HG03159 (cell line): ENCODE data around the gene PDCD1.
A peak's percentile ranks its signal among the peaks of the same experiment; 100 is the strongest.
"Not testable (repeated sequence)": the region's sequence is repeated elsewhere in the genome, so short reads cannot be mapped to it uniquely, and the experiment has no call there.

ENCODE experiments used
- ATAC-seq: cut with Tn5 transposase; IDR thresholded peaks from one replicate; pipeline ENCODE4 v1.9.1; 2021; ENCODE audit warnings: mild to moderate bottlenecking, moderate library complexity; ENCODE audit not compliant: unreplicated experiment

PDCD1 gene

DNA sequence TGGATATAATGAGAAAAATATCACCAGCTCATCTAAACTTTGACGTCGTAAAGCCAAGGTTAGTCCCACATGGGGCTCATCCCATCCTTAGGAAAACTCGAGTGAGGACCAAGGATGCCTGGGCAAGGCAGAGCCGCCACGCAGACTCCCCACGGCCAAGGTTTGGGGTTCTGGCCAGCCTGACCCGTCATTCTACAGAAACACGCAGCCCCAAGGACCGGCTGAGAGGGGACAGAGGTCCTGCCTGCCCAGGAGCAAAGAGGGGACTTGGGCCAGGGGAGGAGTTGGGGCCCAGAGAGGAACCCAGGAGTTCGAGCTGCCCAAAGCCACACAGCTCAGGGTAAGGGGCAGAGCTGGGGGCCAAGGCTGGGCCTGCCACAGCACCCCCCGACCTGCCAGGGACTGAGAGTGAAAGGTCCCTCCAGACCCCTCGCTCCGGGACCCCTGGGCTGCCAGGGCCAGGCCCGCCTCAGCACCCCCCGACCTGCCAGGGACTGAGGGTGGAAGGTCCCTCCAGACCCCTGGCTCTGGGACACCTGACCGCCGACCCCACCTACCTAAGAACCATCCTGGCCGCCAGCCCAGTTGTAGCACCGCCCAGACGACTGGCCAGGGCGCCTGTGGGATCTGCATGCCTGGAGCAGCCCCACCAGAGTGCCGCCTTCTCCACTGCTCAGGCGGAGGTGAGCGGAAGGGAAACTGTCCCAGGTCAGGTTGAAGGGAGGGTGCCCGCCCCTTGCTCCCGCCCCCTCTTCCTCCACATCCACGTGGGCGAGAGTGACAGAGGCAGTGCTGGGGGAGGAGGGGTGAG lies at the start of gene PDCD1:
Gene PDCD1 (minus strand): TSS at position 689 of the 811 bp plus-strand sequence. CDS start 56 bp downstream, at position 633.
- peak; percentile 41 for ATAC-seq

DNA sequence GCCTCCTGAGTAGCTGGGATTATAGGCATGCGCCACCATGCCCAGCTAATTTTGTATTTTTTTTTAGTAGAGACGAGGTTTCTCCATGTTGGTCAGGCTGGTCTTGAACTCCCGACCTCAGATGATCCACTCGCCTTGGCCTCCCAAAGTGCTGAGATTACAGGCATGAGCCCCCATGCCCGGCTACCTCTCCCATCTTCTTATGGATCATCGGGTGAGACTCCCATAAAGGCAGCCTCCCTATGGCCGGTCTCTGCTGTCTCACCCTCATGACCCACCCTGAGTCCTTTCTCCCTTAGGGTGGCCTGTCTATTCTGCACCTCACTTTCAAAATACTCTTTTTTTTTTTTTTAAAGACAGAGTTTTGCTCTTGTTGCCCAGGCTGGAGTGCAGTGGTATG lies 49.1 kb upstream of the PDCD1 start:
- not testable (repeated sequence) for ATAC-seq

- ATAC-seq = no peak
These were observed 48.3 kb upstream of the PDCD1 start for GRCh38 chr2:241906826-241907570.

DNA sequence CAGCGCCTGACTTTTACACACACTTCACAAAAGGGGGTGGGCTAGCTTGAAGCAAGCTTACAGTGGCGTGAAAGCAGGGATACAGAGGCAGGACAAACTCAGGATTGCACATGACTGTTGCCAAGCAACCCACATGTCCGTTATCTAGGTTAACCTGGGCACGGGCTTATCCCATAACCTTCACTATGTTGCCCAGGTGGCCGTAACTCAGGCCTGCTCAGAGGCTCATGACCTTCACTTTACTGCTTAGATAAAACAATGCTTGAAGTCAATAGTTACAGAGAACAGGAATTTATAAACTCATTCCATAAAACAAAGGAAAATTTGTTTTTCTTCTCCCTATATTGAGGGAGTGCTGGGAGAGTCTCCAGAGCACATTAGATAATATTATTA lies 47.7 kb upstream of the PDCD1 start:
- not testable (repeated sequence) for ATAC-seq

DNA sequence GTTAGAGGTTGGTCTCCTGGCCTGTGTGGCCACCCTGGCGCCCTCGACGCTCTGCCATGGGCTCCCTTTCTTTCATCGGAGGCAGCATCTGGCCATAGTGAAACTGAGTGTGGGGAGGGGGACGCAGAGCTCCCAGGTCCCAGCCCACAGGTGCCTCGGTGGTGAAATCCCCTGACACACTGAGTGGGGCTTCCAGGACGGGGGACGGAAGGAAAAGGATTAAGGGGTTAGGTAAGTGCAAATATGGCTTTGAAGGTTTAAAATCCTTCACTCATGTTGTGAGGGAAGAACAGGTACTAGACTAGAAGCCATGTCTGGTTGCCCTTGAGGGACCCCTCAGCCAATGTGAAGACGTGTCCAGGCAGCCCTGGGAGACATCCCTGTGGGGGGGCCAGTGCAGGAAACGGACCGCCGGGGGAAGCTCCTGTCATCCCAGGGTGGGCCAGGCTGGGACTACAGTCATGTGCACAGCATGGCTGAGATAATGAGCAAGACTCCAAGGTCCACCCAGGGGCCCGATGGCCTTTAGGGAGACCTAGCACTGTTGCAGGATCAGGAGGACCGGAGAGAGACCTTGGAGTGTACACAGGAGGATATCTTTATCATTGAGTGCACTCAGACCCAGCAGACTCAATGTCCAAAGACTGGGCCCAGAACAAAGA lies 47.2 kb upstream of the PDCD1 start:
- no peak for ATAC-seq

DNA sequence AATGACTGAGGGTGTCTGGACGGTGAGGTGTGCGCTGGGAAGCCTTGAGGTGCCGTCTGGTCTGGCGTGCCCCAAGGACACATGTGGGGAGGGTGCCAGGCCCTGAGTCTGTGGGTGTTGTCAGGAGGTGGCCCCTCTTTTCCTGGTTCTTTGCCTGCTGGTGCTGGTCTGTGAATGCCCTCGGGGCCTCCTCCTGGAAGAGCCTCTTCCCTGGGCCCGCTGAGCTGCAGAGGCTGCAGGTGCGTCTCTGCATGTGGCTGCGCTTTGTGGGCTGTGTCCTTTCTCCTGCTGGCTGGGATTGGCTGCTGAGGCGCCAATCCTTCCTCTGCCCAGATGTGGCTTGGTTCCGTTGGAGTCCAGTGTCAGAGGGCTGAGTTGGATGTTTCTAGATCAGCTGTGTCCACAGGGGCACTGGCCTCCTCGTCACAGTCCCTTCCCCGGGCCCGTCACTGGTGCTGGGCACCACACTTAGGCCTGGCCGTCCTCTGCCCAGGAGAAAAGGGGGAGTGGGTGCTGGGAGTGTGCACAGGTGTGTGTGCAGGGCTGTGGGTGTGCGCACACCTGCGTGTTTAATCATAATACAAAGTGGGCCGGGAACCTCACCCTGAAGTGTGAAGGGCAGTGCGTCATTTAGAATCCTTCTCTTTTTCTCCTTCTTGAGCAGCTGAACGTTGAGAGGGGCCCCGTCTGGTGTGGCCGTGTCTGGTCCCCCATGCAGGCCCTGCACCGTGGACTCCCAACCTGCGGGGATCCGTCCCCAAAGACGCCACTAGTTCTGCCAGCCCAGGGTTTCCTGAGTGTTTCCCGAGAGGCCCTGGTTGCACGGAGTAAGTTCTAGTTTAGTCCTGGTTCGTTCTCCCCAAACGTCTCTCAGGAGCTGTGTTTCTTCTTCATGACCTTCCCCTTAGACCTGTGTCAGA lies 46.4 kb upstream of the PDCD1 start:
- ATAC-seq = no peak

DNA sequence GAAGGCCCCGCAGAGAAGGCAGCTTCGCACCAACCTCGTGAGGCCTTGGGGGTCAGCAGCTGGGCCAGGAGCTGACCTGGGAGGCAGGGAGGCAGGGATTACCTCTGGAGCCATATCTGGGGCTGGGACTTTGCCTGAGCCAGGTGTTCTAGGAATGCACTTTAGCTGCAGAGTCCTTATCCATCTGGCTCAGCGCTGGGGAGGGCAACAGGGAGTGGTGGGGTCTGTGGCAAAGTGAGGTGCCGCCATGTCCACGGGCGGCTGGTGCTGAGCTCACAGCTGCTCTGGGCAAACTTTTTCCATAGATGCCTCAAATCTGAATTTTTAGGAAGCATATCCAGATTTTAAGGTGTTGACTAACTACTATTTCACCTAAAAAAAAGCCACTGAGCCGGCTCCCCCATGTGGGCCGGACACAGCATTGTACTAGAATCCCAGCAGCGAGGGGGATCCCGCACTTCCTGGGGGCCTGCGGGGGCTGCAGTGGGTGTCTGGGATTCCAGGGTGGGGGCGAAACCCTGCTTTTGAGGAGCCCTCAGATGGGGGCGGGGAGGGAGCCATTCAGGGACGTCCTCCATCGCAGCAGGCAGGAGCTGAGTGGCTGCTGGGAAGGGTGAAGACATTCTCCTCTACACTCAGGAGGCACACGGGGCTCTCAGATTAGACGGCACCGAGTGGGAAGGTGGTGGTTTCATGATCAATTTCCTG lies 45.5 kb upstream of the PDCD1 start:
- ATAC-seq = no peak

- ATAC-seq = no peak
These were observed 44.7 kb upstream of the PDCD1 start for GRCh38 chr2:241903121-241904010.

- no peak for ATAC-seq
These were observed 43.8 kb upstream of the PDCD1 start for GRCh38 chr2:241902357-241902991.

- no peak for ATAC-seq
These were observed 43.0 kb upstream of the PDCD1 start for GRCh38 chr2:241901500-241902351.

DNA sequence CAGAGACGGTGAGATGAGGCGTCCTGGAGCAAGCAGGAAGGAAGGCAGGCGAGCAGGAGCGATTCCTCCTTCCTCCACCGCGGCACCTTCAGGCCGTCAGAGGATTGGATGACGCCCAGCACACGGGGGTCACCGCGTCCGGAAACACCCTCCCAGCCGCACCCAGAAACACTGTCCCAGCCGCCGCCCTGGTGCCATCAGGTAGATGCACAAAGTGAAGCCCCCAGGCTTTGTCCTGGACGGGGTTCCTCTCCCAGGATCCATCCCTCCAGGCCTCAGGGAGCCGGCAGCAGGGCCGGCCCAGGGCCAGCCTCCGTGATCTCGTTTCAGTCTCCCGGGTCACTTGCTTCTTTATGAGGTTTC lies 42.3 kb upstream of the PDCD1 start:
- no peak for ATAC-seq

DNA sequence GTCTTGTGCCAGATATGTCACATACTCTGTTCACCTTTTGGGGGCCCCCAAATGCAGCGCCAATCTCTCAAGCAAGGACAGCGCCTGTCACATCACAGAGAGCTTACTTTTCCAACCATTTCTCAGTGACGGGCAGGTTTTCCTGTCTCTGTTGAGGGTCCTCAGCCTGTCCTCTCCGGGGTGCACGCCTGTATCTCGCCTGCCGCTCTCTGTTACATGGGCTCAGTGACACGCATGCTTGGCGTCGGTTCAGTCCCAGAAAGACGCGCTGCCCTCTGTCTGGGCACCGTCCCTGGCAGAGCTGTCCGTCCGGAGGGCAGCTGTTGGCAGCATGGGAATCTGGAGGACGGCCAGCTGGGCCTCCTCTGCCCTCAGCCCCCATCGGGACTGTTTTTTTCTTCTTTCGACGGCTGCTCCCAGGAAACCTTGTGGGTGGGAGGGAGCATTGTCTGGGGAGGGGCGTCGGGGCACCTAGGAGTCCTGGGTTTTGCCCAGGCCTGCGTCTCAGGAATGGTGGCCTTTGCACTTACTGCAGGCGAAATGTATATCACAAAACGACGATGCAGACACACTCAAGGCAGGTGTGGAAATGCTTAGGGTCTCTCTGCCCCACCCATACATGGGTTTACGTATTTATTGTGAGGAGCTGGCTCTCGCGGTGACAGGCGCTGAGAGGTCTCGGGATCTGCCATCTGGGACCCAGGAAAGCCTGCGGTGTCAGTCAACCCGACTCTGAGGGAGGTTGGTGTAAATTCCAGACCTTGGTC lies 41.7 kb upstream of the PDCD1 start:
- ATAC-seq = no peak

DNA sequence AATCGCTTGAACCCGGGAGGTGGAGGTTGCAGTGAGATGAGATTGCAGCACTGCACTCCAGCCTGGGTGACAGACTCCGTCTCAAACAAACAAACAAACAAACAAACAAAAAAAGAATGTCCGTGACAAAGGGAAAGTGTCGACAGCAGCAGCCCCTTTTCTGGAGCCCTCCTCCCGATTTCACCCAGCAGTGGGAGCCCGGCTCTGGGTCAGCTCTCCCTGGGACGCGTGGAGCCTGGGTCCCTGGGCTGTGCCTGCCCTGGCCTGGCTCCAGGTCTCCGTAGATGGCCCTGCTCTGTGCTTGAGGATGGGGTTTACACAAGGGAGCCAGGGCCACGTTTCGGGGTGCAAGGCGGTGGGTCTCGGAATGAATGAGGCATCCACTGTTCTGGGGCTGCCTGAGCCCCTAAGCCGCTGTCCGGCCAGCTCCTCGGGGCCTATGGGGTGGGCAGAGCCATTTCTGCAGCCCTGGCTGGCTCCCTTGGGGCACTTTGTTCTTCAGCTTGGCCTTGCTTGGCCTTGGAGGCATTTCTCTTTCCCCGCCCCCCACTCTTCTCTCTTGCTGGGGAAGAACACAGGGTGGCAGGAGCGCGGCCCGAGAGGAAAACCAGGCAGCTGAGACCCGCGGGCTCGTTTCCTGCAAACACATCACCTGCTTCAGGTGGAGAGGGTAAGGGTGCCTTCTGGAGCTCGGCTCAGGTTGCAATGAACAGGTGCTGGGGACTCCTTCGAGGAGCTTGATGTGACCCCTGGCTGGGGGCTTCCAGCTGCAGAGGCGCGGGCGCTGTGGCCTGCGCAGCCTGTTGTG lies 40.0 kb upstream of the PDCD1 start:
- no peak for ATAC-seq

GRCh38 chr2:241897231-241897916 lies 38.7 kb upstream of the PDCD1 start:
- no peak for ATAC-seq

DNA sequence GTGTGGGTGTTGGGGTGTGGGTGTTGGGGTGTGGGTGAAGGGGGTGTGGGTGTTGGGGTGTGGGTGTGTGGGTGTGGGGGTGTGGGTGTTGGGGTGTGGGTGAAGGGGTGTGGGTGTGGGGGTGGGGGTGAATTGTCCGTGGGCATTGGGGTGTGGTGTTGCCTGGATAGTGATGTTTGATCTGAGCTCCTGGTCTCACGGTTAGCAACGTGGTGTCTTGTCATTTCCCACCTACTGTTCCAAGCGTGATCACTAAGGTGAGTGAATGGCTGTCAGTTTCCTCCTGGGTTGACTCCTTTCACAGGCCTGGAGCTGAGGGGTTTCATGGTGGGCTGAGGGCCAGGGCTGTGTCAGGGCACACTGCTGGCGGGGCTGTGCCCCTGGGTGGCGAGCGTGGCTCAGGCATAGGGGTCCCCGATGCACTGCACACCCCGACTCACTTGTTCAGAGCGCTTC lies 38.1 kb upstream of the PDCD1 start:
- no peak for ATAC-seq
